Epithelial cell of esophagus (primary cell): ENCODE results near the gene EIF3A.
A peak's percentile ranks its signal among the peaks of the same experiment; 100 is the strongest.

Experiments
- DNase-seq: peaks from one replicate; pipeline ENCODE4 v3.0.0; 2010; ENCODE audit warnings: low read depth
- H3K4me3 ChIP-seq: 2 replicates; pipeline ENCODE4 v1.5.1; 2011; ENCODE audit warnings: mild to moderate bottlenecking, low read length, control low read depth
- CTCF ChIP-seq: IDR thresholded peaks from 2 replicates; pipeline ENCODE4 v1.5.1; 2011; ENCODE audit warnings: low read depth, mild to moderate bottlenecking, low read length, control low read depth, inconsistent platforms; ENCODE audit not compliant: insufficient read depth; ENCODE audit errors: missing control alignments

Gene EIF3A

DNA sequence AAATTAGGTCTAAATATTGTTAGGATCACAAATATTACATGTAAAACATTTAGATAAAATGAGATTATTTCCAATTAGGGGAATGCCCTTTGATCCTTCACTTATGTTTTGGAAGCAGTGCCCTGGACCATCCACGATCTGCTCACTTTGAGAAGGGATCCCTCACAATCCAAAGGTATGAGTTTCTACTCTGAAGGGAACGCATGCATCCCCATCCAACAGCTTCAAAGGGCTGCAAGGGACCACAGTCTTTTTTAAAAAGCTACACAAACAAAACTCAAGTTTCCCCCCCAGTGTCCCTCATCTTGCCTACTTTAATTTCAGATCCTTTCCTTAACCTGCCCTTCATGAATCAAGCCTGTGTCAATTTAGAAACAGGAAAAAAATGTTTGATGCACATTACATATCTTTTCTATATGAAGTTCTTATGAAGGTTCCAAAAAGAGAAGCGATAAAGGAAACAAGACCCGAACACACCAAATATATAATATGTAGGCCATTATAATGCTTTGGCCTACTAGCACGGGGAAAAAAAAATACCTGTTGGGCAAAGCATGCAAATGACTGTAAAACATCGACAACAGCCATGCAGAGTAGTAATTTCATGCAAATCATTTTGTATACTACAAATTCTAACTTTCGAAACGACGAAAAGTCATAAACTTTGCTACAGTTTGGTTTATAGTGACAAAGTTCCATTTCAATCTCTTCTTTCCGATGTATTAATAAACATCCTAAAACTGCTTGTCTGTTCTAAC is 2.0 kb downstream of the EIF3A start:
- peak overlapping the region; percentile 92 for H3K4me3 ChIP-seq
- no peak for TF ChIP-seq CTCF
- DNase-seq = no peak

- DNase-seq = no peak
- H3K4me3 ChIP-seq = no peak overlapping the region
- no peak for TF ChIP-seq CTCF
These were observed 7.0 kb downstream of the EIF3A start for GRCh38 chr10:119073584-119073983.

DNA sequence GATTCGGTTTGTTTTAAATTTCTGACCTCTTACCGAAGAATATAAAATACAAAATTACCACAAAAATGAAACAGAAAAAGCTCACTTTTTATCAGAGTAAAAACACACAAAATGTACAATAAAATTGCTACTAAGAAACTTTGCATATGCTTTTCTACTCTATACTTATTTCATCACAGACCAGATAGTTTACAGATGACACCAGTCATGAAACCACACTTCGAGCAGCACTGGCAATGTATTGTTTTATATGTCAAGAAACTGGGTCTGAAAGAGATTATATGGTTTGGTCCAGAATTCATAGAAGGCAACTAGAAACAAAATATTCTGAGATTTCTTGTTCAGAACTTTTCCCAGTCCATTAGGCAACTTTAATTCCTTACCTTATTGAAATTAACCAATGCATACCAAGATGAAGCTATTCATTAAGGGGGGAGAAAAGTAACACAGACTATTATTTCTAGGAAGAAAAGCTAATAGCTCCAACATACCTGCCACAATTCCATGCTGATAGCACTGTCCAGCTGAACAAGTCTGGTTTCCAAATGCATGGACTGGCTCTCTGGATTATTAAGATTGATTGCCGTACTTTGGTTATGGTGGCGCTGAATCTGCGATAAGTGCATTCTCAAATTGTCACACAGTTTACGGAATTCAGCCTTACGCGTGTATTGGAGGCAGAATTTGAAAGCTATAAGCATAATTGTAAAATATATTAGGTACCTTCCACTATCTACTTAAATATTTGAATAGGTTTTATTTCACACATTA is 10.0 kb downstream of the EIF3A start:
- TF ChIP-seq CTCF = no peak
- H3K4me3 ChIP-seq = no peak overlapping the region
- no peak for DNase-seq

DNA sequence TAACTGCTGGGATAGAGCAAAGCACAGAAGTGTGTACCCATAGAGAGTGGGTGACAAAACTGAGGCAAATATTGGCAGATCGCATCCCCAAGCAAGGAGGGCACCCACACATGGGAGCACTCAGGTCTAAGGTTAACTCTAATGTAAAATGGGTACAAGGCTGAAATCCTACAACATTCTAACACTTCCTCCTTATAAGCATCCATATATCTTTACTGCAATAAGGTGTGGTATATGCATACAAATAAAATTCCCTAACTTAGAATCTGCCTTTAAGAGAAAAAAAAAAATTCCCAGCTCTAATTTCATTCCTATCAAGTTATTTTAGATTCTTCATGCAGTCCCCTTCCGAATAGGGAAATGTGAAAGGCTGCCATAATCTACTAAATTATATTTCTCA is 18.7 kb downstream of the EIF3A start:
- DNase-seq = no peak
- TF ChIP-seq CTCF = no peak

GRCh38 chr10:119061352-119061751 is 19.3 kb downstream of the EIF3A start:
- DNase-seq = no peak
- no peak overlapping the region for H3K4me3 ChIP-seq
- no peak for TF ChIP-seq CTCF

More for the DNA sequence above, 18.7 kb downstream of the EIF3A start:
- no peak overlapping the region for H3K4me3 ChIP-seq

DNA sequence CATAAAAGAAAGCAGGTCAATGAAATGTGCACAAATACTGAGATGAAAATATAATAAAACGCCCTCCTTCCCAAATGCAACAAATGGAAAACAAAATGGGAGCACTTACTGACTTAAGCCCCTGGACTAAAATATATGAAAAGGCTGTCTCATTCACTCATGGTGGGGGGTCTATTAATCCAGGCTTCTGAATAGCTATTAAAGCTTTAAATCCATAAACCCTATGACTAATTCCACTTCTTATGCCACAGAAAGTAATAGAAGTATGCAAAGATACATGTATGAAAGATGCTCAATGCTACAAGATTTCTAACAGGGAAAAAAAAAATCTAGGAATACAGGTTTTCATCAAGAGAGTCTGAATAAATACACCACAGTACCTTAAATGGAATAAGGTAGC is 20.5 kb downstream of the EIF3A start:
- H3K4me3 ChIP-seq = no peak overlapping the region
- TF ChIP-seq CTCF = no peak
- DNase-seq = no peak
